CD4-positive, alpha-beta T cell treated with Interleukin-15 for 4 hours (primary cell): ENCODE results near the gene RFX5.
A peak's percentile ranks its signal among the peaks of the same experiment; 100 is the strongest.

Experiments used
- DNase-seq: peaks from one replicate; pipeline ENCODE4 v3.0.0-alpha.2; 2020; ENCODE audit warnings: low spot score

RFX5 gene

GRCh38 chr1:151324390-151324930 lies 22.6 kb downstream of the RFX5 start:
- DNase-seq: no peak

- no peak for DNase-seq
Observed at GRCh38 chr1:151318975-151319374, 28.1 kb downstream of the RFX5 start.

- DNase-seq: no peak
Observed at GRCh38 chr1:151315565-151316235, 31.4 kb downstream of the RFX5 start.

- no peak for DNase-seq
Observed at GRCh38 chr1:151314137-151314875, 32.7 kb downstream of the RFX5 start.

GRCh38 chr1:151313501-151313900 lies 33.6 kb downstream of the RFX5 start:
- DNase-seq: no peak

- DNase-seq: no peak
Observed at GRCh38 chr1:151312826-151313225, 34.2 kb downstream of the RFX5 start.

- DNase-seq: no peak
Observed at GRCh38 chr1:151312411-151312810, 34.6 kb downstream of the RFX5 start.

- peak; percentile 88 for DNase-seq
Observed at GRCh38 chr1:151311589-151312331, 35.3 kb downstream of the RFX5 start.

- DNase-seq: no peak
Observed at GRCh38 chr1:151311011-151311410, 36.0 kb downstream of the RFX5 start.

GRCh38 chr1:151309811-151310323 lies 37.2 kb downstream of the RFX5 start:
- no peak for DNase-seq

- DNase-seq: no peak
Observed at GRCh38 chr1:151294742-151295462, 52.1 kb downstream of the RFX5 start.

- no peak for DNase-seq
Observed at GRCh38 chr1:151293093-151293492, 54.0 kb downstream of the RFX5 start.

- DNase-seq: no peak
Observed at GRCh38 chr1:151292207-151293030, 54.6 kb downstream of the RFX5 start.

- no peak for DNase-seq
Observed at GRCh38 chr1:151290709-151291303, 56.2 kb downstream of the RFX5 start.
